Measurements from ENCODE around the gene LYSMD1. TPM values are rescaled to one million over a fixed set of nuclear protein-coding genes. Genes with fewer than 3 reads are reported as not detected.

Gene LYSMD1, protein sequence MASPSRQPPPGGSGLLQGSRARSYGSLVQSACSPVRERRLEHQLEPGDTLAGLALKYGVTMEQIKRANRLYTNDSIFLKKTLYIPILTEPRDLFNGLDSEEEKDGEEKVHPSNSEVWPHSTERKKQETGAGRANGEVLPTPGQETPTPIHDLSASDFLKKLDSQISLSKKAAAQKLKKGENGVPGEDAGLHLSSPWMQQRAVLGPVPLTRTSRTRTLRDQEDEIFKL
- 5.8 and 6.9 TPM in 2 replicates for total RNA-seq

DNA sequence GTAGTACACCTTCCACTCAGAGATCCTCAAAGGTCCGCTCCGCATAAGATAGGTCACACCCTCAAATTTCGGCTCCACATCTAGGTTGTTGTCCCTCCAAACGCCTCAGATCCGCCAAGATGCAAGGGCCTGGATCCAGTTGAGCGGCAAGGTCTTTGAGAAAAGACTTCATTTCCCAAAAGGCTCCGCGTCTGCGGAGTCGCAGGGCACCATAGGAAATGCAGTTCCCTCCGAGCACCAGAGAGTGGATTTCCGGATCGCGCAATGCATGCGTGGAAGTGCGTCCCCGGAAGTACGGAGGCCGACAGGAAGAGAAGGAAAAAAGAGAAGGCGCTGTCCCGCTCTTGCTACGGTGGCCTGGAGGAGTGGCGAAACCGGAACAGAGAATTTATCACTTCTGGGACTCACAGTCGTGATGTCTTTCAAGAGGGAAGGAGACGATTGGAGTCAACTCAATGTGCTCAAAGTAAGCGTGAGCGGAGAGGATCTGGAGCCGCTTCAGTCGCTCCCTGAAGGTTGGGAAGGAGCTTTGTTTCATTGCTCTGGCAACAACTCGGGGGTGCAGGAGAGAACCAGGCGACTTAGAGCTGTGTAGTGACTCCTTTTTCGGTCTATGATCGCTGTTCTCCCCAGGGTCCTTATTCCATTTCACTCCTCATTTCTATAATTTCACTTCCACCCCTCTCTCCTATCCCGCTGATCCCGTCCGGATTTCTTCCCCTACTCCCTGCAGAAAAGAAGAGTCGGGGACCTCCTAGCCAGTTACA lies at the start of gene LYSMD1, which contains the start of gene SCNM1:
LYSMD1 (minus strand) TSS at position 165 of the 767 bp plus-strand sequence. CDS start 644 bp downstream, outside the sequence.
SCNM1 (plus strand) TSS at position 407 of the 767 bp plus-strand sequence; CDS start at position 416, 9 bp downstream.

DNA sequence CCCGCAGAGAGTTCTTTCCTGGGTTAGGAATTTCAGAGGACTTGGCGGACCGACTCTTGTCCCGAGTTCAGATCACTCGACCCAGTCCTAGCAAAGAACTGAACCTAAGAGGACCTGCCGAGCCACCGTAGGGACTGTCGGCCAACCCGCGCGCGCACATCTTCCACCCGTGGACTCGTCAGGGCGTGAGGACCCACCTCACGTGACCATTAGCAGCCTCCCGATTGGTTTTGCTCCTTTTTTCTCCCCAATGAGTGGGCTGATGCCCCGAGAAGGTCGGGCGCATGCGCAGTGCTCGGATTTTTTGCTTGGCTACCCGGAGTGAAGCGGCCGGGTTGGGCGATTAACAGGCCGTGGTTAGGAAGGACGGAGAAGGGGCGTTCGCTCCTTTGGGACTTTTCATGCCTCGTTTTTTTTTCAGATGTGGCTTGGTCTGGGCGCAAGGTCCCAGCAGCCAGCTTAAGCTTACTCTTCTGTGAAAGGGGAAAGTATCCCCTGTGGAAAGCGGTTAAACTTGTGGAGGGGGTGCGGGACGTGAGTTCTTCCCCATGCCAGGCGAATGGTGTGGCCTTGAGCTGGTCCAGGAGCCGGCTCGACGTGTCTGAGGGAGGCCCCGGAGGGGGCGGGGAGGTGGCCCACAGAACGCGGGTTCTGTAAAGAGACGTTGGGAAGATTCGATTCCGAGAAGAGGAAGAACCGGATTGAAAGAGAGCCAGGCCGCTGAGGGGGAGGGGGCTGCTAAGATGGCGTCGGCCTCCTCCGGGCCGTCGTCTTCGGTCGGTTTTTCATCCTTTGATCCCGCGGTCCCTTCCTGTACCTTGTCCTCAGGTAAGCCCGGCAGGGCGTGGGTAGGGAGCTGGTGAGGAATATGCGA lies 32.8 kb upstream of the LYSMD1 start, which contains the start of gene PIP5K1A:
PIP5K1A (plus strand) TSS at position 299 of the 874 bp plus-strand sequence; CDS start at position 744, 445 bp downstream.

DNA sequence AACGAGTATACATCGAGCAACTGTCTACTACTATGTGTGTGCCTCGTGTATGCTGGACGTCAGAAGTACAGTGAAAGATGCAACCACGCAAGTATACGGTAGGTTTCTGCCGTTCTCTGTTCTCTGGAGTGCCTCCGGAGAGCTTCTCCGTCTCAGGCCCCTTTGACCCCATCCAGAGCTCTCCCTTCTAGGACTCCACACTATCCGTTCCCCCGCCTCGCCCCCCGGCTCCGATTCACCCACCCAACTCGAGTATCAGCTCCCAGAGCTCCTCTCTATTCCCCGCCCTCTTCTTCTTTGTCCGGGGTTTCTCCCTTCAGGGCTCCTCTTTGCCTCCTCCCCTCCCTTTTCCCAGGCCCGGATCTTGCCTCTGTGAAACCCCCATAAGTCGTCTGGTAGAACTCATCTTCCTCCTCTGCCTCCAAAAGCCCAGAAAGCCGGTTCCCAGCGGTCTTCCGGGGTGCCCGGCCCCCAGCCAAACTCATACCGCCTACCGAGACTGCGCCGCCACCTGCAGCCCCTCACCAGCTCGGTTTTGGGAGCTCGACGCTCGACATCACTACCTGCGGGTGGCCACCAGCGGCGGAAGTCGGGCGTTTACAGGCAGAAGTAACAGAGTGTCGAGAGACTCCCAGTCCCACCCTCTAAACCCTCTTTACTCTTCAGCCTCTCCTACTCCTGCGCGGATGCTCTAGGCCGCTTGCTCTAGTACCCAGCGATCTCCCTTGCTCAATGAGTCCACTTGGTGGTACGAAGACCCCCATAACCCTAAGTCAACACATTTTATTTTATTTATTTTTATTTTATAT lies 24.1 kb upstream of the LYSMD1 start, which contains the start of gene VPS72:
VPS72 (minus strand) TSS at position 561 of the 809 bp plus-strand sequence; CDS start at position 485, 76 bp downstream.

DNA sequence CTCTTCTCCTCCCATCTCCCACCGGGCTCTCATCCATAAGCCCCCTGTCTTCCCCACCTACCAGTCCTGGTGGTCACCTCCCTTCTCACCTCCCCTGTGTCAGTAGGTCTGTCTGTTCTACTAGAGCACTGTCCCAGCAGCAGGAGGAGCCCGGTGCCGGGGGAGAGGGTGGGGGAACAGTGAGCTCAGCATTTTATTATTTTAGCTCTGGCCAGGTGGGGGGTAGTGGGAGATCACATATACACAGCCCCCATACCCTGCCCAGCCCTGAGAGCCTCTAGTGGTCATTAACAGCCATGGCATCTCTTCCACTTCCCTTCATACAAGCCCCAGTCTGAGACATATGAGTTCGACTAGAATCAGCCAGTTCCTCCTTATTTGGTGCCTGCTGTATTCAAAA lies 10.2 kb upstream of the LYSMD1 start, which contains the start of gene TMOD4:
TMOD4 (minus strand) TSS at position 119 of the 400 bp plus-strand sequence. CDS start 1,106 bp downstream, outside the sequence.

DNA sequence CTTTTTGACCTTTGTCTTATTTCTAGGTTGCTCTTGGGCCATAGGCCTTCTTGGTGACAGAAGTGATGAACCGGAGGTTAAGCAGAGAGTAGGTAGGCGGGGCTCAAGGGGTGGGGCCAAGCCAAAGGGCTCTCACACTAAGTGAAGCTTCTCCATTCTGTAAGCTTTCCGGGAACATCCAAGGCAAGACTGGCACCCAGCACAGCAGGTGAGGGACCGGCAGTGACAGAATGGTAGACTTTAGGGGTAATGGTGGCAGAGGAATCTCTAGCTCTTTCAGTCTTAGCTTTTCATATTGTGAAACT lies 9.2 kb downstream of the LYSMD1 start, which contains the start of gene TNFAIP8L2:
TNFAIP8L2 (plus strand) TSS at position 135 of the 305 bp plus-strand sequence. CDS start 2,049 bp downstream, outside the sequence.

DNA sequence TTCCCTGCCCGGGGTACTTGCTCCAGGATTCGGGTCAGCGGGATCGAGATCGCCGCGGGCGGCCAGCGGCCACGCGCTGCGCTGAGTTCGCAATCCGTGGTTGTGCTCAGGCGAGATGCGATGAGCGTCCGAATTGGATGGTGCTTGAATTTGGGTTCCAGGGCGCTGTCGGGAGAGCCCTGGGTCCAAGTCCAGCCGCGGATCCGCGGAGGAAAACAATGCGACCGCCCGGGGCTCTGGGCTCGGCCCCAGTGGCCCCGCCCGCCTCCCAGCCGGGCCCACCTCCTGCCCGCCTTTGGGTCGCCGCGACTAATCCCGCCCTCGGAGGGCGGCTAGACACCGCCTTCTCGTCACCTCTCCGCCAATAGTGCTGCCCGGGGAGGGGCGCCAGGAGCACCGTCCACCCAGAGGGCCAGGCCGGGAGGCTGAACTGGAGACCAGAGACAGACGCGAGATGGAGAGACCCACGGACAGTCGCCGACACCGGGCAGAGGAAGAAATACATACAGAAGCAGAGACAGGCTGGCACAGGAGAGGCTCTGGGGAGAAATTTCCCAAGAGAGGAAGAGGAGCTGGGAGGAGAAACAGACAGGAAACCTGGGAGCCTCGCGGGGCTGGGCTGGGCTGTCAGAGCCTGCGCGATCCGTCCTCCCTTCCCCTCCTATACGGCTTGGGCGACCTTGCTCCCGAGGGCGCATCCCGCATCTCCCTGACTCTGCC lies 19.1 kb downstream of the LYSMD1 start, which contains the start of gene SEMA6C:
SEMA6C (minus strand) TSS at position 220 of the 720 bp plus-strand sequence. CDS start 4,010 bp downstream, outside the sequence.

Other genes starting within 250 kb of the LYSMD1 start
- gene SETDB1, start 239.5 kb downstream of the LYSMD1 start, total RNA-seq: 25.8 and 32.0 TPM in 2 replicates
- gene CERS2, start 191.1 kb downstream of the LYSMD1 start, total RNA-seq: 148 and 157 TPM in 2 replicates
- 0.06 and 0.26 TPM in 2 replicates for gene ANXA9, start 183.6 kb downstream of the LYSMD1 start, total RNA-seq
- gene MINDY1, start 159.0 kb downstream of the LYSMD1 start, total RNA-seq: 18.2 and 23.4 TPM in 2 replicates
- gene PRUNE1, start 157.5 kb downstream of the LYSMD1 start, total RNA-seq: 7.3 and 8.0 TPM in 2 replicates
- 0.25 and 0.40 TPM in 2 replicates for gene BNIPL, start 129.3 kb downstream of the LYSMD1 start, total RNA-seq
- gene C1orf56, start 118.2 kb downstream of the LYSMD1 start, total RNA-seq: 0.92 and 1.2 TPM in 2 replicates
- gene CDC42SE1, start 106.3 kb downstream of the LYSMD1 start, total RNA-seq: 54.8 and 56.1 TPM in 2 replicates
- gene MLLT11, start 105.5 kb downstream of the LYSMD1 start, total RNA-seq: 4.2 and 4.5 TPM in 2 replicates
- gene GABPB2, start 95.1 kb downstream of the LYSMD1 start, total RNA-seq: 24.0 and 25.0 TPM in 2 replicates
- 0.53 and 1.1 TPM in 2 replicates for gene SEMA6C, start 19.3 kb downstream of the LYSMD1 start, total RNA-seq
- not detected in 2 replicates for gene TNFAIP8L2, start 9.3 kb downstream of the LYSMD1 start, total RNA-seq
- gene SCNM1, start 242 bp upstream of the LYSMD1 start, total RNA-seq: 33.3 and 33.8 TPM in 2 replicates
- 0.56 TPM in 1 of 2 replicates, not detected in the other for gene TMOD4, start 10.1 kb upstream of the LYSMD1 start, total RNA-seq
- 44.5 and 44.6 TPM in 2 replicates for gene VPS72, start 24.3 kb upstream of the LYSMD1 start, total RNA-seq
- 46.6 and 52.7 TPM in 2 replicates for gene PIP5K1A, start 32.6 kb upstream of the LYSMD1 start, total RNA-seq
- gene PSMD4, start 88.8 kb upstream of the LYSMD1 start, total RNA-seq: 243 and 269 TPM in 2 replicates
- 9.0 TPM in 2 replicates for gene ZNF687, start 116.4 kb upstream of the LYSMD1 start, total RNA-seq
- 35.9 and 39.4 TPM in 2 replicates for gene PI4KB, start 161.5 kb upstream of the LYSMD1 start, total RNA-seq
- gene RFX5, start 181.3 kb upstream of the LYSMD1 start, total RNA-seq: 38.2 and 38.4 TPM in 2 replicates
- 124 and 125 TPM in 2 replicates for gene SELENBP1, start 206.8 kb upstream of the LYSMD1 start, total RNA-seq
- gene PSMB4, start 233.7 kb upstream of the LYSMD1 start, total RNA-seq: 368 and 392 TPM in 2 replicates

Measured in aortic smooth muscle cell (primary cell).